Caco-2 (cell line): ENCODE results near the gene SLC24A4. TPM values are rescaled to one million over a fixed set of nuclear protein-coding genes. Genes with fewer than 3 reads are reported as not detected.

ENCODE experiments used
- BruUV-seq: library from RNA; stranded (reverse); fragments of 400-500 nt; replicated peaks from 2 replicates; lab custom pipeline; 2021; lab: Mats Ljungman, UMichigan
- CTCF ChIA-PET: fragments of 300-600 bp; sonication (Branson Sonifier 250); formaldehyde crosslinking; loops from one replicate; lab custom pipeline; 2022; ENCODE audit warnings: antibody characterized with exemption; lab: Charles Lee
- POLR2A ChIA-PET: fragments of 300-600 bp; sonication (Branson Sonifier 250); formaldehyde crosslinking; loops from one replicate; lab custom pipeline; 2022; ENCODE audit warnings: antibody characterized with exemption; lab: Charles Lee
- DNase-seq, 2 experiments: peaks; one replicate each; pipeline versions ENCODE4 v3.0.0 to v3.0.0-alpha.2; 2020 to 2022
- H3K27me3 ChIP-seq: replicated peaks from 2 replicates; pipeline ENCODE4 v1.6.0; 2011; ENCODE audit warnings: low read length; ENCODE audit not compliant: control insufficient read depth, insufficient read depth
- H3K36me3 ChIP-seq: 2 replicates; pipeline ENCODE4 v1.5.1; 2011; ENCODE audit warnings: low read length; ENCODE audit not compliant: control insufficient read depth, insufficient read depth
- H3K4me1 ChIP-seq: fragments of 250-450 bp; sonication (Bioruptor Pico); 2 replicates; pipeline ENCODE4 v1.5.1; 2020; ENCODE audit warnings: mild to moderate bottlenecking
- H3K4me3 ChIP-seq: 2 replicates; pipeline ENCODE4 v1.5.1; 2011; ENCODE audit warnings: low read depth, mild to moderate bottlenecking, control low read depth, low read length
- H3K9me3 ChIP-seq: fragments of 250-450 bp; sonication (Bioruptor Pico); 2 replicates; pipeline ENCODE4 v1.5.1; 2020; ENCODE audit warnings: mild to moderate bottlenecking, moderate library complexity
- H3K27ac Mint-ChIP-seq: one replicate; pipeline ENCODE4 v1.8.0; 2022; ENCODE audit warnings: mixed read lengths; ENCODE audit not compliant: unreplicated experiment
- H3K27me3 Mint-ChIP-seq: one replicate; pipeline ENCODE4 v1.8.0; 2022; ENCODE audit warnings: mixed read lengths; ENCODE audit not compliant: insufficient read depth, unreplicated experiment
- H3K36me3 Mint-ChIP-seq: one replicate; pipeline ENCODE4 v1.8.0; 2022; ENCODE audit warnings: mild to moderate bottlenecking, mixed read lengths; ENCODE audit not compliant: insufficient read depth, unreplicated experiment
- H3K4me1 Mint-ChIP-seq: one replicate; pipeline ENCODE4 v1.8.0; 2022; ENCODE audit warnings: low read depth, mixed read lengths; ENCODE audit not compliant: unreplicated experiment
- H3K4me3 Mint-ChIP-seq: one replicate; pipeline ENCODE4 v1.8.0; 2022; ENCODE audit warnings: mild to moderate bottlenecking, moderate library complexity, mixed read lengths; ENCODE audit not compliant: unreplicated experiment
- H3K9me3 Mint-ChIP-seq: one replicate; pipeline ENCODE4 v1.8.0; 2022; ENCODE audit warnings: mixed read lengths; ENCODE audit not compliant: unreplicated experiment
- CTCF ChIP-seq, 2 experiments: fragments of 200-600 bp in 1 of 2; IDR thresholded peaks; 1 replicate in 1 of 2; 2 replicates in 1 of 2; pipeline versions ENCODE4 v1.5.1 to v1.8.0; 2011 to 2022; ENCODE audit warnings: antibody characterized with exemption in 1 of 2, control low read depth in 1 of 2, inconsistent platforms in 1 of 2, low read depth in 1 of 2, low read length in 1 of 2, mild to moderate bottlenecking in 1 of 2, moderate library complexity in 1 of 2; ENCODE audit not compliant: insufficient read depth in 1 of 2, severe bottlenecking in 1 of 2, unreplicated experiment in 1 of 2
- intact Hi-C: fragments of 100-400 bp; cut with micrococcal nuclease; formaldehyde crosslinking; loops from one replicate; pipeline ENCODE4 v1.10.0; 2022; ENCODE audit not compliant: unreplicated experiment
- total RNA-seq: library from RNA; stranded (reverse); gene quantifications from 2 replicates; pipeline ENCODE4 v1.2.3, GENCODE V29; 2022

SLC24A4 gene
- total RNA-seq, 1 experiment from 2014 or later, result not detected

- H3K27me3 ChIP-seq, result no peaks in the 10 kb centered on the region
- intact Hi-C loops, result loop anchor here (1.0 kb wide), 1 partner anchor 38 kb away; no protein-coding TSS in a partner anchor
- DNase-seq, result no peak
- H3K36me3 ChIP-seq, result no peaks in the 10 kb centered on the region
- no peak overlapping the region for H3K4me3 ChIP-seq
- no TSS peak for BruUV-seq
- H3K4me3 Mint-ChIP-seq, result no peak overlapping the region
- no peaks in the 10 kb centered on the region for H3K27me3 Mint-ChIP-seq
- H3K36me3 Mint-ChIP-seq, result no peaks in the 10 kb centered on the region
- POLR2A ChIA-PET, result no interaction called here
- peaks cover 16% of the 10 kb centered on the region for H3K4me1 Mint-ChIP-seq
- no peaks in the 10 kb centered on the region for H3K9me3 Mint-ChIP-seq
- H3K27ac Mint-ChIP-seq, result peak overlapping the region; percentile 78
- no peak for TF ChIP-seq CTCF (IDR thresholded peaks at IDR 0.05; ENCODE audit: insufficient read depth in 1 of 2, low read depth in 1 of 2, low read length in 1 of 2, severe bottlenecking in 1 of 2, unreplicated experiment in 1 of 2)
- H3K4me1 ChIP-seq, result peaks cover 40% of the 10 kb centered on the region
- CTCF ChIA-PET, result no interaction called here
- no peaks in the 10 kb centered on the region for H3K9me3 ChIP-seq
Observed at GRCh38 chr14:92472860-92473259, 149.9 kb downstream of the SLC24A4 start.

GRCh38 chr14:92473261-92473968 lies 150.4 kb downstream of the SLC24A4 start:
- Mint-ChIP-seq H3K27ac (peak overlapping the region; percentile 78), H3K4me3 (no peak overlapping the region), H3K36me3 (no peaks in the 10 kb centered on the region), H3K27me3 (no peaks in the 10 kb centered on the region), H3K4me1 (peaks cover 16% of the 10 kb centered on the region), H3K9me3 (no peaks in the 10 kb centered on the region)
- ChIA-PET POLR2A (interaction anchor here (0.7 kb wide), 1 partner anchor 71 kb away, joined by 3 read pairs; no protein-coding TSS in a partner anchor), CTCF (no interaction called here)
- H3K9me3 ChIP-seq, result no peaks in the 10 kb centered on the region
- no peaks in the 10 kb centered on the region for H3K27me3 ChIP-seq
- no peak for TF ChIP-seq CTCF (IDR thresholded peaks at IDR 0.05; ENCODE audit: insufficient read depth in 1 of 2, low read depth in 1 of 2, low read length in 1 of 2, severe bottlenecking in 1 of 2, unreplicated experiment in 1 of 2)
- intact Hi-C loops, result no loop called here
- no peak for DNase-seq
- BruUV-seq, result no TSS peak
- H3K4me1 ChIP-seq, result peaks cover 40% of the 10 kb centered on the region
- no peak overlapping the region for H3K4me3 ChIP-seq
- no peaks in the 10 kb centered on the region for H3K36me3 ChIP-seq

GRCh38 chr14:92473969-92474535 lies 151.1 kb downstream of the SLC24A4 start:
- DNase-seq, result no peak
- peak overlapping the region; percentile 6 for H3K27ac Mint-ChIP-seq
- Histone ChIP-seq H3K9me3 (no peaks in the 10 kb centered on the region), H3K4me1 (peaks cover 40% of the 10 kb centered on the region), H3K4me3 (no peak overlapping the region), H3K36me3 (no peaks in the 10 kb centered on the region), H3K27me3 (no peaks in the 10 kb centered on the region)
- TF ChIP-seq CTCF (IDR thresholded peaks at IDR 0.05; ENCODE audit: insufficient read depth in 1 of 2, low read depth in 1 of 2, low read length in 1 of 2, severe bottlenecking in 1 of 2, unreplicated experiment in 1 of 2), result no peak
- no peaks in the 10 kb centered on the region for H3K9me3 Mint-ChIP-seq
- peaks cover 16% of the 10 kb centered on the region for H3K4me1 Mint-ChIP-seq
- ChIA-PET CTCF (no interaction called here), POLR2A (interaction anchor here (0.7 kb wide), 1 partner anchor 70 kb away, joined by 3 read pairs; no protein-coding TSS in a partner anchor)
- H3K27me3 Mint-ChIP-seq, result no peaks in the 10 kb centered on the region
- no peaks in the 10 kb centered on the region for H3K36me3 Mint-ChIP-seq
- no TSS peak for BruUV-seq
- intact Hi-C loops, result no loop called here
- no peak overlapping the region for H3K4me3 Mint-ChIP-seq
